Measurements from ENCODE around the gene TSC22D3. TPM values are rescaled to one million over a fixed set of nuclear protein-coding genes. Genes with fewer than 3 reads are reported as not detected.

TSC22D3 gene
- total RNA-seq, 1 donor from 2014 or later, result 32.9 TPM

DNA sequence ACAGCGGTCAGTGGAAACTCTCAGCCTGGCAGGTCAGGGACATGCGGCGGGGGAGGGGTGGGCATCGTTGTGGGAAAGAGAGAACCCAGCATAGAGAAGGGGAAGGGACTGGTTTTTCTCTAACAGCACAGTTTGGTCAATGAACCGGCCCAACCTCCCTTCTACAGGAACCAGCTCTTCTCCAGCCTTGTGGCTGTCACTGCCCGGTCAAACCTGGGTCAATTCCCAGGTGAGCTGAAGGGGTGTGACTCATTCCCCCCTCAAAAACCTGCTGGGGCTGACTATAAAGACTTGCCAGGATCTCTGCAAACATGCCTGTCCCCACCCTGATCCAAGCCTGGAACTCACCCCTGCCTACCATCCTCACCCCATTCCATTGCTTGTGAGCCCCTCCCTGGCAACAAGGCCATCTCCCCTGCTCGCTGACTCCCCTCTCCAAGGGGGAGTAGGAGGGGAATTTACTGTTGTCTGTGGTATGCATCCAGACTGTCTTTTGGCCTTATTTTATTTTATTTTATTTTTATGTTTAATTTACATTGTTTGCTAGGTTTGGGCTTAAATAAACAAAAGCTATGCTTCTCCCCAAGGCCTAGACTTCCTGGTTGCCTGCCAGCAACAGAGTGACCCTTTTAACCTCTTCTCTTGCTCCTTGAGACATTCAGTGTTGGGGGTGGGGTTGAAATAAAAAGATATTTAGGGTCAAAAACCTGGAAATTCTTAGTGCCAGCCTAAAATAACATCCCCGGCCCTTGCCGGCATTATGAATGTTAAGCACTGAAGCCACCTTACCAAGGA lies 49.6 kb downstream of the TSC22D3 start:
- TF ChIP-seq, protein P1, sequence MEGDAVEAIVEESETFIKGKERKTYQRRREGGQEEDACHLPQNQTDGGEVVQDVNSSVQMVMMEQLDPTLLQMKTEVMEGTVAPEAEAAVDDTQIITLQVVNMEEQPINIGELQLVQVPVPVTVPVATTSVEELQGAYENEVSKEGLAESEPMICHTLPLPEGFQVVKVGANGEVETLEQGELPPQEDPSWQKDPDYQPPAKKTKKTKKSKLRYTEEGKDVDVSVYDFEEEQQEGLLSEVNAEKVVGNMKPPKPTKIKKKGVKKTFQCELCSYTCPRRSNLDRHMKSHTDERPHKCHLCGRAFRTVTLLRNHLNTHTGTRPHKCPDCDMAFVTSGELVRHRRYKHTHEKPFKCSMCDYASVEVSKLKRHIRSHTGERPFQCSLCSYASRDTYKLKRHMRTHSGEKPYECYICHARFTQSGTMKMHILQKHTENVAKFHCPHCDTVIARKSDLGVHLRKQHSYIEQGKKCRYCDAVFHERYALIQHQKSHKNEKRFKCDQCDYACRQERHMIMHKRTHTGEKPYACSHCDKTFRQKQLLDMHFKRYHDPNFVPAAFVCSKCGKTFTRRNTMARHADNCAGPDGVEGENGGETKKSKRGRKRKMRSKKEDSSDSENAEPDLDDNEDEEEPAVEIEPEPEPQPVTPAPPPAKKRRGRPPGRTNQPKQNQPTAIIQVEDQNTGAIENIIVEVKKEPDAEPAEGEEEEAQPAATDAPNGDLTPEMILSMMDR (conservative IDR thresholded peaks at IDR 0.05; ENCODE audit: low read depth, low read length), result no peak
- H3K4me3 ChIP-seq (ENCODE audit: low read depth, low read length), result no peak overlapping the region
- DNase-seq (ENCODE audit: low read depth), result no peak

DNA sequence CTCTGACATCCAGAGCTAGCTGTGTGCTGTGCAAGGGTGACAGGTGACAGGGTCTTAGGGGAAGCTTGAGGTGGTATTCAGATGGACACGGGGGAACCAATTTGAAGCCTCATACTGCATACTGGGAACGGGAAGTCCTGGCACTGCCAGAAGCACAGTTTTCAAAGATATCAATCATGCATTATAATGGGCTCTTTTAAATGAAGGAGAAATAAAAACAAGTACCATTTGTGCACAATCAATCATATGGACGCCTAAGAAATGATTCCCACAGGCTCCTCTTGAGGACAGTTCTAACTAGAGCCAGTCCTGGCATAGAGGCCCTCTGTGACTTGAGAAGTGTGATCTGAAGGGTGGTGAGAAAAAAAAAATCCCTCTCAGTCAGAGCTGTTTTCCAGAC lies 50.9 kb downstream of the TSC22D3 start:
- H3K4me3 ChIP-seq (ENCODE audit: low read depth, low read length), result no peak overlapping the region
- TF ChIP-seq, protein P1 (conservative IDR thresholded peaks at IDR 0.05; ENCODE audit: low read depth, low read length), result no peak
- DNase-seq (ENCODE audit: low read depth), result no peak

DNA sequence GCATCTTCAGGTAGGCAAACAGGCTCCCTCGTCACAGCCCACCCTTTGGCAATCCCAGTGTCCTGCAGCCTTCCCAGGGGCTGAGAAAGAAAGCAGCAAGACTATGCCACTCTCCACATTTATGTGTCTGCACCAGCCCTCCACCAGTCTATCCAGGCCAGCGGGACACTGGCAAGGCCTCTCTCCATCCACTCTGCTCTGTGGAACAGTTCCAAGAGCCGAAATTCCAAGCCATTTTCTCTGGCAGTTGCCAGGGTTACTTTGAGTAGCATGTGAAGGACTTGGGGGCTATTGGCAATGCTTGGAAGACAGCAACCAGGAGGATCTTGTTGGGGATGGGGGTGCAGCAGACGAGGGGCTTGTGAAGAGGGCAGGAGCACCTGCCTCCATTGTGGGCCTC lies 52.1 kb downstream of the TSC22D3 start:
- H3K4me3 ChIP-seq (ENCODE audit: low read depth, low read length), result no peak overlapping the region
- TF ChIP-seq, protein P1 (conservative IDR thresholded peaks at IDR 0.05; ENCODE audit: low read depth, low read length), result no peak
- no peak for DNase-seq (ENCODE audit: low read depth)

DNA sequence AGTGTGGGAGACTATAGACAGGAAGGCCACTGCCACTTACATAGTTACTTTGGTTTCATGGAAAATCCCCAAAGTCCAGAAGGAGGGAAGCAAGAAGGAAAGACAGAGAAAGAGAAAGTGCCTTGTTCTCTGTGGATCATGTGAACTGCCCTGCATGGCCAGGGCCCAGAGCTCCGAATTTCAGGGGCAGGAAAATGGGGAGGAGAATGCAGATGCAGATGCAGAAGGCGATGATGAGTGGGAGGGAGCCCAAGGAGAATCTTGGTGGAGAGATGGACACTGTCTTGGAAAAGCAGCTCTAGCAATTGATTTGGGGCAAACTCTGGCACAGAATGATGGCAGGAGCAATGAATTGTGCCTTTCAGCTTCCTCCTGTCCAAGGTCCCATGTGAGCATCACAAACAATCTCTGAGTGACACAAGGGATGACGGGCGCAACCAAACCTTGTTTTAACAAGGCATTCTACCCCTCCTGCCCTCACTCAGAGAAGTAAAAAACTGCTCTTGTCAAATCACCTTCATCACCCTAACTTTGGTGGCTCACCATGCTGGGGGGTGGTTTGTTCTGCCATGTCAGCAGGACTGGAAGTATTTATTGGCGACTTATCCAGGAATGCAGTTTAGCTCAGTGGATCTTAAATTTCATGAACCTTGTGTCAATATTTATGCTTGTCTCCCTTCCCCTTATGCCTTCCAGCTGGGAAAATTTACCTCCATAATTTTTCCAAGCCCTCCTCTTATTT lies 53.5 kb downstream of the TSC22D3 start:
- no peak for DNase-seq (ENCODE audit: low read depth)
- TF ChIP-seq, protein P1 (conservative IDR thresholded peaks at IDR 0.05; ENCODE audit: low read depth, low read length), result no peak
- H3K4me3 ChIP-seq (ENCODE audit: low read depth, low read length), result no peak overlapping the region

DNA sequence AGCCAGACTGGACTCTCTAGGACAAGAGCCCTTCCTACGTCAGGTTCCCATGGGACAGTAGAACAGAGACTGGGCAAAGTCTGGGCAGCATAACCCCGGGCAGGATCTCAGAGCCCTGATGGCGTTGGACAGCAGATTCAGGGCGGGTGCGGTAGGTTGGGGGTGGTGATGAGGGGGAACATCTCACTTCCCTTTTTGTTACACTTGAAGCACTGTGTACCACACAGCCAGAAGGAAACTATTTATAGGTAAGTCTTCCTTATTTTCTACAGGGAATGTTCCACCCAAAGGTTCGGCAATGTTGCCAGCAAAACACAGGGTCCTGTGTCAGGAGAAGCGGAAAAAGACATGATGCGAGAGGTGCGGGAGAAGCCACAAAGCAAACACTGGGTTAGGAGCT lies 54.3 kb downstream of the TSC22D3 start:
- no peak overlapping the region for H3K4me3 ChIP-seq (ENCODE audit: low read depth, low read length)
- DNase-seq (ENCODE audit: low read depth), result no peak
- TF ChIP-seq, protein P1 (conservative IDR thresholded peaks at IDR 0.05; ENCODE audit: low read depth, low read length), result no peak

DNA sequence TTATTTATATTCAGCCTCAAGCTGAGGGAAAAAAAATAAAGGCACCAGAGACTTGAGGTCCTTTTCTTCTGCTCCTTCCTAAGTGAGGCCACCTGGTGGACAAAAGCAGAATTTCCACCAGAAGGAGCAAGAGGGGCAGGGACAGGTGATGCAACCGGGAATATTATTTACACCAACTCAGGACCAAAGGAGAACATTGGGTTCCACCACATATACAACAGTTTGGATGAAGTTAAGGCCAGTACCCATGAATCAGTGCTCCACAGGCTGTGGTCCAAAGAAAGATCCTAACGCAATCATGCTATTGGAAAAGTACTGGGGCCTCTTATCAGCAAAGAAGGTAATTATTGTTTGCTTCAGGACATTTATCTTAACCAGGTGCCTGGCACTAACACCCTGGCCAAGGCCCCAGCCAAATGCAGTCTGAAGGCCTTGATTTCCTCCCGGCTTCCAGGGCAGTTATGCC lies 57.4 kb downstream of the TSC22D3 start:
- no peak for DNase-seq (ENCODE audit: low read depth)
- TF ChIP-seq, protein P1 (conservative IDR thresholded peaks at IDR 0.05; ENCODE audit: low read depth, low read length), result peak; percentile 69
- no peak overlapping the region for H3K4me3 ChIP-seq (ENCODE audit: low read depth, low read length)

Measured in epithelial cell of proximal tubule (primary cell).